Thyroid gland (tissue), 4 donors: ENCODE data around the gene CACNA1D. TPM values are rescaled to one million over a fixed set of nuclear protein-coding genes. Genes with fewer than 3 reads are reported as not detected.

ENCODE experiments used
- DNase-seq, 2 donors: peaks; one replicate each; pipeline ENCODE4 v3.0.0-alpha.2; 2019
- H3K27ac ChIP-seq, 3 donors: fragments of 200-600 bp; sonication (generic); 1 replicate in 2 of 3; 2 replicates in 1 of 3; pipeline ENCODE4 v1.5.1; 2016 to 2019; ENCODE audit warnings: mild to moderate bottlenecking in 1 of 3, moderate library complexity in 1 of 3
- H3K27me3 ChIP-seq: fragments of 200-600 bp; sonication (generic); one replicate; pipeline ENCODE4 v1.5.1; 2019
- H3K36me3 ChIP-seq, 2 donors: fragments of 200-600 bp; sonication (generic); one replicate each; pipeline ENCODE4 v1.5.1; 2016 to 2019
- H3K4me1 ChIP-seq, 2 donors: fragments of 200-600 bp; sonication (generic); one replicate each; pipeline ENCODE4 v1.5.1; 2017 to 2019
- H3K4me3 ChIP-seq, 3 donors: fragments of 200-600 bp; sonication (generic); replicated peaks in 1 of 3; 1 replicate in 2 of 3; 2 replicates in 1 of 3; pipeline ENCODE4 v1.5.1; 2016; ENCODE audit warnings: mild to moderate bottlenecking in 1 of 3
- H3K9me3 ChIP-seq: fragments of 200-600 bp; sonication (generic); one replicate; pipeline ENCODE4 v1.5.1; 2017
- CTCF ChIP-seq, 6 experiments: fragments of 200-600 bp in 3 of 6; fragments of 450-650 bp in 3 of 6; sonication (generic) in 3 of 6; IDR thresholded peaks; one replicate each; pipeline ENCODE4 v1.5.1; 2016 to 2019; ENCODE audit warnings: antibody characterized with exemption in 6 of 6, mild to moderate bottlenecking in 2 of 6, inconsistent platforms in 1 of 6, moderate library complexity in 1 of 6
- POLR2A ChIP-seq, 2 donors: fragments of 450-650 bp; IDR thresholded peaks; one replicate each; pipeline ENCODE4 v1.6.1; 2017; ENCODE audit warnings: antibody characterized with exemption in 2 of 2, mild to moderate bottlenecking in 2 of 2, moderate library complexity in 1 of 2
- WGBS, 2 donors: methylation state at CpG; one replicate each; pipeline ENCODE4 v1.1.5; 2017; 5-methylcytosine and 5-hydroxymethylcytosine counted together
- intact Hi-C: fragments of 100-400 bp; cut with DNase I; formaldehyde crosslinking; loops from one replicate; pipeline ENCODE4 v1.15.1; 2023
- total RNA-seq, 4 donors: library from RNA; depleted of rRNA; stranded (reverse); fragments of >200 nt; gene quantifications; one replicate each; pipeline ENCODE4 v1.2.3, GENCODE V29; 2016

CACNA1D gene
- total RNA-seq, 4 donors from 2014 or later = 7.1 to 46.1 (median 27.3) TPM

DNA sequence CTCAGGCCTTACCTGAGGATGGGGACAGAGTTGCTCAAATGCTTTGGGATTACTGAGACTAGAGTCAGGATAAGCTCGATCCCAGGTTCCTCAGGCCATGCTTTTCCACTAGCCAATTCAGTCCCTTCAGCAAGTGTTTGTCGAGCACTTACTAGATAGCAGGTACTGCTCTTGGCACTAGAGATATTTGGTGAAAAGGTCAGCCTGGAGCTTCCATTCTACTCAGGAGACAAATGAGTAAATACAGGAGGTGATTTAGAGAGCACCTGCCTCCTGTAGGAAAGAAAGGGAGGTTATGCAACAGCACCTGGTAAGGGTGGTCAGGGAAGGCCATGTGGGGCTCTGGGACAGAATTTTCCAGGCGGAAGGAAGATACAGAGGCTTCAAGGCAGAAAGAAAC, 99.9 kb downstream of the CACNA1D start:
- WGBS, 2 donors = 91 to 94% methylated on average over 3 of the region's 3 CpGs
- no peak for TF ChIP-seq POLR2A (IDR thresholded peaks at IDR 0.05)
- TF ChIP-seq CTCF (IDR thresholded peaks at IDR 0.05) = no peak
- H3K9me3 ChIP-seq = no peaks in the 10 kb centered on the region
- H3K4me1 ChIP-seq = no peaks in the 10 kb centered on the region
- no peak overlapping the region for H3K27ac ChIP-seq
- no peaks in the 10 kb centered on the region for H3K36me3 ChIP-seq
- no peak overlapping the region for H3K4me3 ChIP-seq
- intact Hi-C loops = no loop called here
- no peak for DNase-seq
- no peaks in the 10 kb centered on the region for H3K27me3 ChIP-seq

GRCh38 chr3:53595660-53596059, 101.2 kb downstream of the CACNA1D start:
- Histone ChIP-seq H3K4me1 (peaks cover 0 to 5% of the 10 kb centered on the region in 2 donors), H3K27me3 (no peaks in the 10 kb centered on the region), H3K4me3 (no peak overlapping the region), H3K36me3 (no peaks in the 10 kb centered on the region), H3K9me3 (no peaks in the 10 kb centered on the region), H3K27ac (no peak overlapping the region)
- no peak for DNase-seq
- 95 to 96% methylated on average over 3 of the region's 3 CpGs for WGBS, 2 donors
- intact Hi-C loops = no loop called here
- TF ChIP-seq POLR2A (IDR thresholded peaks at IDR 0.05) (no peak), CTCF (IDR thresholded peaks at IDR 0.05) (no peak)

DNA sequence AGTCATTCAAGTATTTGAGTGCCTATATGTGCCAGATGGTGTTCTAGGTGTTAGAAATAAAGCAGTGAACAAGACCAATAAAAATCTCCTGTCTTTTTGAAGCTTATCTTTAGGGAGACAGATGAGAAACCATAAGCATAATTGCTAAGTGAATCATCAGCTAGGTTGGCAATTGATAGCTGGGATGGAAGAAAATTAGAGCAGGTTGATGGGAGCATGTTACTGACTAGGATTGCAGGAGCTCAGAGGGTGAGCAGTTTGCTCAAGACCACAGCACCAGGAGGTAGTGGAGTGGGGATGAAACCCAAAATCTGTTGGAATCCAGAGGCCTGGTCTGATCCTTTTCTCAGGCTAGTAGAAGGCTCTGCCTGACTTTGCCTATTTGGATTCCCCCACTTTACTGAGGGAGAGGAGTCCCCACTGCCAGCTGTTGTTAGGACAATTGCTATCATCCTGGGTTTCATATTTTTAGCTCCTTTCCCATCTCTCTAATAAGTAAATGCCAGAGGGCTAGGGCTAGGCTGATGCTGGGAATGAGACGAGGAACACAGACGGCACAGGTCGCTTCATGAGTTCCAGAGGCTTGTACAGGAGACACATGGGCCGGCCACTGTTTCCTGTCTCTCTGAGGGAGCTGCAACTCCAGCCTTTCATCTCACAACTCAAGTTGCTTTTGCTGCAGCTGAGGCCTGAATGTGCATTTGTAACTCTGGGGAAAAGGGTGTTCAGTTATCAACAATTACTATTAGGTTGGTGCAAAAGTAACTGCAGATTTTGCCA, 102.9 kb downstream of the CACNA1D start:
- no peak overlapping the region for H3K27ac ChIP-seq
- 75 to 87% methylated on average over 4 of the region's 4 CpGs for WGBS, 2 donors

DNA sequence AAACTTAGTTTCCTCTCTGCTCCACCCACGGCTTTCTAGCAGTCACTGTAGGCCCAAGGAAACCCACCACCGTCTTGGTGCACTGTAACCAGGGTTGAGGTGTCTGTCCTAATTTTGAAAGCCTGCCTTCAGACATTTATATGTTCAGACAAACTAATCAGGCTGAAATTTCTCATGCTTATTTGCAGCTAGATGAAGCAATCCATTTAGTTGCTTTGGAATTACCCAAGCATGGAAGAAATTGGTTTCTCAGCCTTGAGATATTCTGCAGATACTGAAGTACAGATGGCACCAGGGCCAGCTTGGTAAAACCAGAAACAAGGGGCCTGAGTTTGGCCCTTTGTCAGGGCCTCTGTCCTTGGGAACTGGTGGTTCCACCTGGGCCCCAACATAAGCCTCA, 105.4 kb downstream of the CACNA1D start:
- peak in 1 of 2 donors; percentile 23 for DNase-seq
- H3K4me3 ChIP-seq = no peak overlapping the region
- WGBS, 2 donors = 66 to 83% methylated on average over 2 of the region's 2 CpGs

More for the DNA sequence above, 102.9 kb downstream of the CACNA1D start:
- H3K27me3 ChIP-seq = no peaks in the 10 kb centered on the region
- TF ChIP-seq CTCF (IDR thresholded peaks at IDR 0.05) (no peak), POLR2A (IDR thresholded peaks at IDR 0.05) (no peak)
- H3K36me3 ChIP-seq = no peaks in the 10 kb centered on the region
- DNase-seq = no peak
- H3K9me3 ChIP-seq = no peaks in the 10 kb centered on the region
- no peak overlapping the region for H3K4me3 ChIP-seq
- intact Hi-C loops = no loop called here
- H3K4me1 ChIP-seq = peaks cover 0 to 5% of the 10 kb centered on the region in 2 donors

More for the DNA sequence above, 105.4 kb downstream of the CACNA1D start:
- no peaks in the 10 kb centered on the region for H3K9me3 ChIP-seq
- intact Hi-C loops = no loop called here
- TF ChIP-seq CTCF (IDR thresholded peaks at IDR 0.05) (no peak), POLR2A (IDR thresholded peaks at IDR 0.05) (no peak)
- no peaks in the 10 kb centered on the region for H3K36me3 ChIP-seq
- H3K27ac ChIP-seq = no peak overlapping the region
- peaks cover 0 to 5% of the 10 kb centered on the region in 2 donors for H3K4me1 ChIP-seq
- no peaks in the 10 kb centered on the region for H3K27me3 ChIP-seq
